HEK293 (cell line): ENCODE data around the gene GALNT2.

Experiments used
- AEBP2 ChIP-seq: fragments of 450-650 bp; formaldehyde crosslinking; IDR thresholded peaks from 2 replicates; pipeline ENCODE4 v1.5.1; 2016; ENCODE audit warnings: missing biosample characterization, missing genetic modification characterization, borderline replicate concordance
- GLIS2 ChIP-seq: fragments of 450-650 bp; formaldehyde crosslinking; IDR thresholded peaks from 2 replicates; pipeline ENCODE4 v1.5.1; 2016; ENCODE audit warnings: missing biosample characterization, missing genetic modification characterization
- KLF9 ChIP-seq: fragments of 450-650 bp; formaldehyde crosslinking; IDR thresholded peaks from 2 replicates; pipeline ENCODE4 v1.5.1; 2016; ENCODE audit warnings: missing biosample characterization, missing genetic modification characterization, low read depth
- ZBTB20 ChIP-seq: fragments of 450-650 bp; formaldehyde crosslinking; IDR thresholded peaks from 2 replicates; pipeline ENCODE4 v1.5.1; 2016; ENCODE audit warnings: missing biosample characterization, missing genetic modification characterization
- ZBTB48 ChIP-seq: fragments of 450-650 bp; formaldehyde crosslinking; IDR thresholded peaks from 2 replicates; pipeline ENCODE4 v1.5.1; 2016; ENCODE audit warnings: missing biosample characterization, missing genetic modification characterization
- ZBTB8A ChIP-seq: fragments of 450-650 bp; formaldehyde crosslinking; IDR thresholded peaks from 2 replicates; pipeline ENCODE4 v1.5.1; 2016; ENCODE audit warnings: missing biosample characterization, missing genetic modification characterization
- ZNF2 ChIP-seq: fragments of 450-650 bp; formaldehyde crosslinking; IDR thresholded peaks from 2 replicates; pipeline ENCODE4 v1.5.1; 2016; ENCODE audit warnings: missing biosample characterization, missing genetic modification characterization
- ZNF302 ChIP-seq: fragments of 450-650 bp; formaldehyde crosslinking; IDR thresholded peaks from 2 replicates; pipeline ENCODE4 v1.5.1; 2016; ENCODE audit warnings: missing biosample characterization, missing genetic modification characterization, low read depth
- ZNF341 ChIP-seq: fragments of 450-650 bp; formaldehyde crosslinking; IDR thresholded peaks from 2 replicates; pipeline ENCODE4; 2016; ENCODE audit warnings: low read depth, missing biosample characterization, missing genetic modification characterization
- ZNF394 ChIP-seq: fragments of 450-650 bp; formaldehyde crosslinking; IDR thresholded peaks from 2 replicates; pipeline ENCODE4 v1.5.1; 2016; ENCODE audit warnings: missing biosample characterization, missing genetic modification characterization, mild to moderate bottlenecking, moderate library complexity, borderline replicate concordance
- ZNF449 ChIP-seq: fragments of 450-650 bp; formaldehyde crosslinking; IDR thresholded peaks from 2 replicates; pipeline ENCODE4 v1.5.1; 2017; ENCODE audit warnings: missing biosample characterization, mild to moderate bottlenecking, missing genetic modification characterization, moderate library complexity
- ZNF610 ChIP-seq: fragments of 450-650 bp; formaldehyde crosslinking; IDR thresholded peaks from 2 replicates; pipeline ENCODE4 v1.5.1; 2016; ENCODE audit warnings: missing biosample characterization, missing genetic modification characterization, borderline replicate concordance
- ZNF677 ChIP-seq: fragments of 450-650 bp; IDR thresholded peaks from 2 replicates; pipeline ENCODE4 v1.5.0; 2018; ENCODE audit warnings: missing biosample characterization, mild to moderate bottlenecking, missing genetic modification characterization, moderate library complexity
- ZNF76 ChIP-seq: fragments of 450-650 bp; formaldehyde crosslinking; IDR thresholded peaks from 2 replicates; pipeline ENCODE4; 2016; ENCODE audit warnings: low read depth, missing biosample characterization, missing genetic modification characterization, borderline replicate concordance
- ZNF776 ChIP-seq: fragments of 450-650 bp; formaldehyde crosslinking; IDR thresholded peaks from 2 replicates; pipeline ENCODE4 v1.5.0; 2017; ENCODE audit warnings: missing biosample characterization, missing genetic modification characterization, borderline replicate concordance
- ZNF785 ChIP-seq: fragments of 450-650 bp; formaldehyde crosslinking; IDR thresholded peaks from 2 replicates; pipeline ENCODE4 v1.5.1; 2016; ENCODE audit warnings: missing biosample characterization, missing genetic modification characterization
- ZNF837 ChIP-seq: fragments of 450-650 bp; formaldehyde crosslinking; IDR thresholded peaks from 2 replicates; pipeline ENCODE4 v1.5.1; 2016; ENCODE audit warnings: missing biosample characterization, missing genetic modification characterization
- TF ChIP-seq, protein P1 (sequence below): fragments of 450-650 bp; formaldehyde crosslinking; IDR thresholded peaks from 2 replicates; pipeline ENCODE4 v1.5.1; 2016; ENCODE audit warnings: missing biosample characterization, missing genetic modification characterization
- TF ChIP-seq, protein P2 (sequence below): fragments of 450-650 bp; formaldehyde crosslinking; IDR thresholded peaks from 2 replicates; pipeline ENCODE4 v1.5.1; 2016; ENCODE audit warnings: missing biosample characterization, missing genetic modification characterization
- TF ChIP-seq, protein P3 (sequence below): fragments of 450-650 bp; formaldehyde crosslinking; IDR thresholded peaks from 2 replicates; pipeline ENCODE4 v1.5.1; 2016; ENCODE audit warnings: missing biosample characterization, missing genetic modification characterization, borderline replicate concordance

Gene GALNT2

DNA sequence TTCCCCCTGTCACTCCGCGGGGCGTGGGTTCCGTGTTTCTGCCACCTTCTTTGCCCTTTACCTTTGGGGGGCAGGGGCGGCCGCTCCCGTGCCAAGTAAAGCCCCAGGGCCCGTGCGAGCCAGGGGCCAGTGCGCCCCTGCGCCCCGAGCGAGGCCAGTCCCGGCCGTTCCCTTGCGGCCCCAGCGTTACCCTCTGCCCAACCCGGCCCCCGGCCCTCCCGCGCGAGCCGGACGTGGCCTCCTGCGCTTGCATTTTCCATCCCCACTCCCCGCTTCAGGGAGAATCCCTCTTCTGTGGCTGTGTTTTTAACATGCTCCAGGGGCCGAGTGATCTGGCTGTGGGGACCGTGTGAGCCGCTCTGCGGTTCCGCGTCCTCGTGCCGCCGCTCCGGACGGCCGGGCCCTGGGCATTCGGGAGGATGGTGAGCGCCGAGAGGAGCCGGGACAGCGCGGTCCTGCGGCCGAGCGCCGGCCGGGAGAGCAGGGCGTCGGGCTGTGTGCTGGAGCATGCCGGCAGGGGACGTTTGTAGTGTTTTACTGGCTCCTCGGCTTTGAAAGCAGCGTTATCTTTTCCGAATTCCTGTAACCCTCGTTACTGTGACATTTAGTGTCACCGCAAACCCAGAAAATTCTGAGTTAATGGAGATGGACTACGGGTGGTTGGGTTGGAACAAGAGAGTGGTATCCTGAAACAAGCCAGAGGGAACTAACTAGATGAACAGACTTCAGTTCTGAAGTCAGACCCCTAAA, 1.0 kb downstream of the GALNT2 start (continued):
- TF ChIP-seq ZNF610 (tag by site-specific recombination) (peak; percentile 75), ZNF302 (no peak), ZNF776 (tag by site-specific recombination) (no peak), ZNF785 (tag by site-specific recombination) (0 out of 2 replicates have a peak, but pooled peaks have one; percentile 44), ZNF76 (tag by site-specific recombination) (peak; percentile 22; the same call in 1 of the 2 replicates), ZNF837 (tag by site-specific recombination) (0 out of 2 replicates have a peak, but pooled peaks have one; percentile 82), GLIS2 (peak; percentile 74), ZNF449 (tag by site-specific recombination) (peak; percentile 47; the same call in 1 of the 2 replicates), AEBP2 (no peak), ZNF394 (peak; percentile 15; the same call in 1 of the 2 replicates), KLF9 (tag by site-specific recombination) (no peak), ZBTB48 (tag by site-specific recombination) (peak; percentile 95), ZNF2 (peak; percentile 70), ZBTB20 (peak; percentile 84), ZNF677 (tag by site-specific recombination) (0 out of 2 replicates have a peak, but pooled peaks have one; percentile 3), ZBTB8A (tag by site-specific recombination) (peak; percentile 70), ZNF341 (tag by site-specific recombination) (peak; percentile 93)
- TF ChIP-seq, protein P1, sequence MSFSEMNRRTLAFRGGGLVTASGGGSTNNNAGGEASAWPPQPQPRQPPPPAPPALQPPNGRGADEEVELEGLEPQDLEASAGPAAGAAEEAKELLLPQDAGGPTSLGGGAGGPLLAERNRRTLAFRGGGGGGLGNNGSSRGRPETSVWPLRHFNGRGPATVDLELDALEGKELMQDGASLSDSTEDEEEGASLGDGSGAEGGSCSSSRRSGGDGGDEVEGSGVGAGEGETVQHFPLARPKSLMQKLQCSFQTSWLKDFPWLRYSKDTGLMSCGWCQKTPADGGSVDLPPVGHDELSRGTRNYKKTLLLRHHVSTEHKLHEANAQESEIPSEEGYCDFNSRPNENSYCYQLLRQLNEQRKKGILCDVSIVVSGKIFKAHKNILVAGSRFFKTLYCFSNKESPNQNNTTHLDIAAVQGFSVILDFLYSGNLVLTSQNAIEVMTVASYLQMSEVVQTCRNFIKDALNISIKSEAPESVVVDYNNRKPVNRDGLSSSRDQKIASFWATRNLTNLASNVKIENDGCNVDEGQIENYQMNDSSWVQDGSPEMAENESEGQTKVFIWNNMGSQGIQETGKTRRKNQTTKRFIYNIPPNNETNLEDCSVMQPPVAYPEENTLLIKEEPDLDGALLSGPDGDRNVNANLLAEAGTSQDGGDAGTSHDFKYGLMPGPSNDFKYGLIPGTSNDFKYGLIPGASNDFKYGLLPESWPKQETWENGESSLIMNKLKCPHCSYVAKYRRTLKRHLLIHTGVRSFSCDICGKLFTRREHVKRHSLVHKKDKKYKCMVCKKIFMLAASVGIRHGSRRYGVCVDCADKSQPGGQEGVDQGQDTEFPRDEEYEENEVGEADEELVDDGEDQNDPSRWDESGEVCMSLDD = peak; percentile 69
- TF ChIP-seq, protein P2, sequence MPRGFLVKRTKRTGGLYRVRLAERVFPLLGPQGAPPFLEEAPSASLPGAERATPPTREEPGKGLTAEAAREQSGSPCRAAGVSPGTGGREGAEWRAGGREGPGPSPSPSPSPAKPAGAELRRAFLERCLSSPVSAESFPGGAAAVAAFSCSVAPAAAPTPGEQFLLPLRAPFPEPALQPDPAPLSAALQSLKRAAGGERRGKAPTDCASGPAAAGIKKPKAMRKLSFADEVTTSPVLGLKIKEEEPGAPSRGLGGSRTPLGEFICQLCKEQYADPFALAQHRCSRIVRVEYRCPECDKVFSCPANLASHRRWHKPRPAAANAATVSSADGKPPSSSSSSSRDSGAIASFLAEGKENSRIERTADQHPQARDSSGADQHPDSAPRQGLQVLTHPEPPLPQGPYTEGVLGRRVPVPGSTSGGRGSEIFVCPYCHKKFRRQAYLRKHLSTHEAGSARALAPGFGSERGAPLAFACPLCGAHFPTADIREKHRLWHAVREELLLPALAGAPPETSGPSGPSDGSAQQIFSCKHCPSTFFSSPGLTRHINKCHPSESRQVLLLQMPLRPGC = 0 out of 2 replicates have a peak, but pooled peaks have one; percentile 3
- TF ChIP-seq, protein P3, sequence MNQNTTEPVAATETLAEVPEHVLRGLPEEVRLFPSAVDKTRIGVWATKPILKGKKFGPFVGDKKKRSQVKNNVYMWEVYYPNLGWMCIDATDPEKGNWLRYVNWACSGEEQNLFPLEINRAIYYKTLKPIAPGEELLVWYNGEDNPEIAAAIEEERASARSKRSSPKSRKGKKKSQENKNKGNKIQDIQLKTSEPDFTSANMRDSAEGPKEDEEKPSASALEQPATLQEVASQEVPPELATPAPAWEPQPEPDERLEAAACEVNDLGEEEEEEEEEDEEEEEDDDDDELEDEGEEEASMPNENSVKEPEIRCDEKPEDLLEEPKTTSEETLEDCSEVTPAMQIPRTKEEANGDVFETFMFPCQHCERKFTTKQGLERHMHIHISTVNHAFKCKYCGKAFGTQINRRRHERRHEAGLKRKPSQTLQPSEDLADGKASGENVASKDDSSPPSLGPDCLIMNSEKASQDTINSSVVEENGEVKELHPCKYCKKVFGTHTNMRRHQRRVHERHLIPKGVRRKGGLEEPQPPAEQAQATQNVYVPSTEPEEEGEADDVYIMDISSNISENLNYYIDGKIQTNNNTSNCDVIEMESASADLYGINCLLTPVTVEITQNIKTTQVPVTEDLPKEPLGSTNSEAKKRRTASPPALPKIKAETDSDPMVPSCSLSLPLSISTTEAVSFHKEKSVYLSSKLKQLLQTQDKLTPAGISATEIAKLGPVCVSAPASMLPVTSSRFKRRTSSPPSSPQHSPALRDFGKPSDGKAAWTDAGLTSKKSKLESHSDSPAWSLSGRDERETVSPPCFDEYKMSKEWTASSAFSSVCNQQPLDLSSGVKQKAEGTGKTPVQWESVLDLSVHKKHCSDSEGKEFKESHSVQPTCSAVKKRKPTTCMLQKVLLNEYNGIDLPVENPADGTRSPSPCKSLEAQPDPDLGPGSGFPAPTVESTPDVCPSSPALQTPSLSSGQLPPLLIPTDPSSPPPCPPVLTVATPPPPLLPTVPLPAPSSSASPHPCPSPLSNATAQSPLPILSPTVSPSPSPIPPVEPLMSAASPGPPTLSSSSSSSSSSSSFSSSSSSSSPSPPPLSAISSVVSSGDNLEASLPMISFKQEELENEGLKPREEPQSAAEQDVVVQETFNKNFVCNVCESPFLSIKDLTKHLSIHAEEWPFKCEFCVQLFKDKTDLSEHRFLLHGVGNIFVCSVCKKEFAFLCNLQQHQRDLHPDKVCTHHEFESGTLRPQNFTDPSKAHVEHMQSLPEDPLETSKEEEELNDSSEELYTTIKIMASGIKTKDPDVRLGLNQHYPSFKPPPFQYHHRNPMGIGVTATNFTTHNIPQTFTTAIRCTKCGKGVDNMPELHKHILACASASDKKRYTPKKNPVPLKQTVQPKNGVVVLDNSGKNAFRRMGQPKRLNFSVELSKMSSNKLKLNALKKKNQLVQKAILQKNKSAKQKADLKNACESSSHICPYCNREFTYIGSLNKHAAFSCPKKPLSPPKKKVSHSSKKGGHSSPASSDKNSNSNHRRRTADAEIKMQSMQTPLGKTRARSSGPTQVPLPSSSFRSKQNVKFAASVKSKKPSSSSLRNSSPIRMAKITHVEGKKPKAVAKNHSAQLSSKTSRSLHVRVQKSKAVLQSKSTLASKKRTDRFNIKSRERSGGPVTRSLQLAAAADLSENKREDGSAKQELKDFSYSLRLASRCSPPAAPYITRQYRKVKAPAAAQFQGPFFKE (tag by site-specific recombination) = 0 out of 2 replicates have a peak, but pooled peaks have one; percentile 16
- TF ChIP-seq, all 188 proteins: peak for 40
